GM10847 (cell line): ENCODE data around the gene PLET1.

Experiments used
- POLR2A ChIP-seq: IDR thresholded peaks from 2 replicates; pipeline ENCODE4 v1.6.1; 2011; ENCODE audit not compliant: insufficient read length; ENCODE audit errors: extremely low read depth

The PLET1 gene, protein sequence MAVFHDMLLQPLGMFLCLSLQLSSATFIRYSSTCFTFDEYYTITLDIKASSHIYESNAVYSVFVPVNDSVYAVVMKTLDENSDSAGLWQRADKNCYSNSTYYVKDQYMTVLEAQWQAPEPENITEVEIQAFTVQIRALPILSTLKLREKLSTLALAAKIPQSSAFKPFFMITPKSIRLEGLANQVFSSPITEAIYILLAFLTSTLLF

DNA sequence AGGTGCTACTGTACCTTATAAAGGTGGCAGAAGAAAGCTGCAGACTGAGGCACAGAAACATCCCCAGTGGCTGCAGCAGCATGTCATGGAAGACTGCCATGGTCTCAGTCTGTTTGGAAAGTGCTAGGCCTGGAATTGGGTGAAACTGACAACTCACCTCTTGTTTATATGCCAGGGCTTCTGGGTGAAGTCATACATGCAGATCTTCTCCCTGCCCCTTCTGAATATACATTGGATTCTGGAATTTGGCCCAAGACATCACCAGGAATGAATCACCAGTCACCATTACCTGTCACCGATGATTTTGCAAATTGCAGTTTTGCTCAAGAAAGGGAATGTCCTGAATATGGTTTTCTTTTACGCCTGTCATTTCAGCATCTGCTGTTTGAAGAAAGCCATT, at the start of gene PLET1:
TSS of gene PLET1 (minus strand) at position 371 of the 400 bp plus-strand sequence. CDS start at position 100, 271 bp downstream.
- TF ChIP-seq POLR2A = no peak

DNA sequence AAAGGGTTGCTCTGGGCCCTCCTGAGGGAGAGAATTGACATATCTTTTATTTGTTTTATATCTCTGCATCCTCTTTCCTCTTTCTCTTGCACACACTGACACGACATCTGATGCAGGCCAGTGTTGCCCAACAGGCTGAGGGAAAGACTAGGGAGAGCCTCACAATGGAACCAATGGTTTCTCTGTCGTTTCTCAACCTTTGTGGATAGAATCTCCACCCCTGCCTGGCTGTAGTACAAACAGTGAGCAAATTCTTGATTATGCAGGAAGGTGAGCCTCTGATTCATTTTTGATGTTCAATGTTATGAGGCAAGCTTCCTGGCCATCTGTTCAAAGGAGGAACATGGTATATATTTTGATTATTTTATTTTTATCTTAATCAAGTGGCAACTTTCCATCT, 49.8 kb upstream of the PLET1 start:
- no peak for TF ChIP-seq POLR2A

DNA sequence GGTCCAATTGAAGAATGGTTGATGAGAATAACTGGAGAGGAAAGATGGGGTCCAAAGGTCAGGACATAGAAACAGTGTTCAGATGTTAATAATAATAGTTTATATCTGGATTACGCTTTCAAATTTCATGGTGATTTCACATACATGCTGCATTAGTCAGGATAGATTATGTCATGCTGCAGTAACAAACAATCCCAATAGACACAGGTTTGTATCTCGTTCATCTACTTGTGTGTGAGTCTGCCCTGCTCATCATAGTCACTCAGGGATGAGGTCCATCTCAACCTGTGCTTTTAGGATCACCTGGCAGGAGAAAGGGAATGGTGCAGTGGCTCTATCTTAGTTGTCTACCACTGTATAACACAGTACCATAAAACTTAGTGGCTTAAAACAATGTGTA, 48.0 kb upstream of the PLET1 start:
- TF ChIP-seq POLR2A = no peak

DNA sequence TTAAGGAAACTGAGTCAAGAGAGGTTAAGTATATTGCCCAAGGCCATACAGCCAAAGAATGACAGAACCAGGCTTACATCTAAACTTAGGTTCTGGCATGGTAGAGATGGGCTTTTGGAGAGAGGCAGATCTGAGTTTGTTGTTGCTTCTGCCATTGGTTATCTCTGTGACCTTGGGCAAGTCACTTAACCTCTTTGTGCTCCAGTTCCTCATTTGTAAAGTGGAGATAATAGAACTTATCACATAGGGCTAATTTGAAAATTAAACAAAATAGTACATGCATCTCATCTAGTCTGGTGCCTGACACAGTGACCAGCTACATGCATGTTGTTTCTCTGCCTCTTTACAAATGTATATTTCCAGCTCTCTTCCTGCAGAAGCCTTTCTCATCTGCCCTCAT, 47.0 kb upstream of the PLET1 start:
- no peak for TF ChIP-seq POLR2A

DNA sequence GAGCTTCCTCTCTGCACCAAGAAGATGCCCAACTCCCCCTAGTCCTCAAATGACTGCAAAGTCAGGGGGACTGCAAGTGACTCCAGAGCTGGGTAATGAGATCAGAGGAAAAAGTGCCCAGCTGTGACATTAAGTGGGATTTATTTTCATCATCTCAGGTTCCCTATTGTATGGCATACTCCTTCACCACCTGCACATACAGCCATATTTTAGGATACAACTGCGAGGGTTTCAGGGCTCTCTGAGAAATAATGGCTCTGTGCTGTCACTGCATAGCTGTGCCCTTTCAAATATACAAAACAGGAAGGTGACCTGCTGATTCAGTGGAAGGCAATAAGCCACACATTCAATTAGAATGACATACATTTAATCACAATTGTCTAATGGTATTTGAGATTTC, 45.6 kb upstream of the PLET1 start:
- TF ChIP-seq POLR2A = no peak

DNA sequence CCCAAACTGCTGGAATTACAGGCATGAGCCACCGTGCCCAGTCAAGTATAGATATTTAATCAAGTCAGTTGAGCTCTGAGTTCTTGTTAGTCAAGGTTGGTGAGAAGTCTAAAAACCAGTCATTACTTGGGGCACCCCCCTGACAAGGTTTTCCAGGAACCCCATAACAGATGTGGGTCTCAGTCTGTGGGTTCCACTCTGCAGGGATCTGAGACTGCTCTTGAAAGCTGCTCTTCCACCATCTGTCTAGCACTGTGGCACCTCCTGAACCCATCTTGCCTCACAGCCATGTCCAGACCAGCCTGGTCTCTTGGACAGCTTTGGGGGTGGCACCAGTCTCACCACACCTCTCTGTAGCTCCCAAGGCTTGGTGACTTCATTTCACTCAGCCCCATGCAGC, 44.3 kb upstream of the PLET1 start:
- TF ChIP-seq POLR2A = no peak

DNA sequence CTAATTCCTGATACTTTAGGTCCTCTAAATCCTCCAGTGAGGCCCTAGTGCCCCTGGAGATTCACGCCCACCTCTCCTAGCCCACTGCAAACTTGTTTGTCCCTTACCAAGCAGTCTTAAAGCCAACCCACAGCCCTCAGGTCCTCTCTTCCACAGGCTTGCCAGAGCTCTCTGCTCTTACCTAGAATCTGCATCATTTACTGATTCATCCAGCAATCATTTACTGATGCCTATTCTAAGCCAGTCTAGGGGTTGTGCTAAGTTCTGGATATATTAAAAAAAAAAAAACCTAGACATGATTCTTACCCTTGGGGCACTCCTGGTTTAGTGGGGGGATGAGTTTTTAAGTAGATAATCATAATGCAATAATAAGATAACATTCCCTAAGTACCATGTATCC, 43.0 kb upstream of the PLET1 start:
- TF ChIP-seq POLR2A = no peak

DNA sequence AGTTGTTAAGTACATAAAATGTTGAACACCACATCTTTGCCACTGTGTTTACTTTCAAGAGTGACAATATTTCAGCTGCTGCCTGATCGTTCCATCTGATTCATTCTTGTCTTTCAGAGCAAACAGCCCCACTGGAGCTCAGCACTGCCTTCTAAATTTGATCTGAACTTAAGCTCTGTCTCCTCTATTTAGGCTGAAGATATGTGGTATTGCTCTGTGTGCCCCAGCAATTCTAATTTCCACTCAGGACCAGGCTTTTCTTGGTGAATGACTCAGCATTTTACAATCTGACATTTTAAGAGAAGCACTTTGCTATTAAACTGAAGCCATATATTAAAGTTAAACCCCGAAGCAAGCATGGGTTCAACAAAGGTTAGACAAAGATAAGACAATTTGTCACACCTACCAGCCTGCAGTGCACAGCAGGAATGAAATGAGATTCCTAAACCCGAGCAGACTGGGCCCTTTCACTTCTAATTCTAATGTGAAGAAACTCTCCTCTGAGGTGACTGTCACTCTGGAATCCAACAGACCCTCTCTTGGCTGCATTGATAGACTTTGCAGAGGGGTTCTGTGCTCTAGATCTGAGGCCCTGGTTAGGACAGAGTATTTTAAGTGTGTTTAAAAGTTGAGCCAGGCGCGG, 41.7 kb upstream of the PLET1 start:
- no peak for TF ChIP-seq POLR2A

DNA sequence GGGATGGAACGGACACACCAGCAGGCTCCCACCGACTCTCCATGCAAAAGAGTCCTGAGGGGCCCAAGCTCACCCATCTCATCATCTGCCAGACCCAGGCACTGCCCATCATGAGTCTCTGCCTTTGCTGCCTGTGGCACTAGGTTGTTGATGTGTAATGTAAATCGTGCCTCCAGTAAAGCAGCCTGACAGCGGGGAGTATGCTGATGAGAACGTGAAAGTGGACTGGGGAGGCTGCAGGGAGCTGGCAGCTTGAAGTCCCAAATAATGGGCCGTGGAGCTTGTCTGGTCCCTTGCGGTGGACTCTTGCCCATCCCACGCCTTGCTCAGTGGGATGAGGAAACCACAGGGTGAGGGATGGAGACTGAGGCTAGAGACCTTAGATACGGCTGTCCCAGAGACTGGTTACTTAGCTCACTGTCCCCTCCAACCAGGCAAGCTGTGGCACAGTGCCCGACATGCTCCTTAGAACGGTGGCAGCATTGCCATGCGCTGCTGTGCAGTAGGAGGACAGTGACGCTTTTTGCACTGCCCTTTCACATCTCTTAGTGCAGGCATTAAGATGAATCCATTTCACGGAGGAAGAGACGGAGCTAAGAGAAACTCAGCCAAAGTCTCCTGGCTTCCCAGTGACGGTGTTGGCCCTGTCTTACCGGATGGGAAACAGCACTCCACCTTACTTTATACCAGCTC, 39.6 kb upstream of the PLET1 start:
- no peak for TF ChIP-seq POLR2A

DNA sequence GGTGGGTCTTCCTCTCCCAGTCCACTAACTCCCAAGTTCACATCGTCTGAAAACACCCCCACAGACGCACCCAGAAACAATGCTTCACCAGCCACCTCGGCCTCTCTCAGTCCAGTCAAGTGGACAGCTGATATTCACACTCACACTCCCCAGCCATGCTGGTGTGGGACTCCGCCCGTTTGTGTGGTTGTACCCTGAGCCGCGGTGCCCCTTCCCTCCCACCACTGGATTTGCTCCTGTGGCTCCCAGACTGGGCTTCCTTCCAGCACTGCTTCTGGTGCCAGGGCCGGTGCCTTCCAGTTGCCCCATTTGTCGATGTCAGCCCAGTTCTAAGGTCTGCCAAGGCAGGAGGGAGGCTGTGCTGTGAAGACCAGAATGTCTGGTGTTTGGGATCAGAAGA, 37.9 kb upstream of the PLET1 start:
- TF ChIP-seq POLR2A = no peak

DNA sequence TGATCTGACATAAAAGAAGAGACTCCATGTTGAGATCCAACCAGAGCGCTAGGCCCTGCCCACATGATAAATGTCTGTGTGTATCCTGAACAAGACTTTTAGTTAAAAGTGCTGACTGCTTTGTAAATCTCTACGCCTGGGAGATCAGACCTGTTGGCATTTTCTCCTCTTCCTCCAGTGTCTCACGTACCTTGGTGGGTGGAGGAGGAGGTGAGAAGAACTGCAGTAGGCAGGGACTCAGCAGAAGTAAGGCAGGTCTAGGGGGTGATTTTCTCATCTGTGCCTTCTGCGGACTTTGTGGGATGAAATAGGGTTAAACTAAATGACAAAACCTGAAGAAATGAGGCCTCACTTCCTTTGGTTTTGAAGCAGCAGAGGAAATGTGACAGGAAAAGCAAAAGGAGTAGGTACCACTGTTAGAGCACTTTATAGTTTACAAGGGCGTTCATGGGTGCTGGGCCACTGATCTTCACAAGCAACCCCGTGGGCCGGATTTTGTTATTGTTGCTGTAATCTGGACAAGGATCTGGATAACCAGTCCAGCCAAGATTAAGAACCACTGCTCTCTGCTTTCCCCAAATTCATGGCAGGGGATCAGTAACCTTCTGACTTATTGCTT, 36.7 kb upstream of the PLET1 start:
- no peak for TF ChIP-seq POLR2A

DNA sequence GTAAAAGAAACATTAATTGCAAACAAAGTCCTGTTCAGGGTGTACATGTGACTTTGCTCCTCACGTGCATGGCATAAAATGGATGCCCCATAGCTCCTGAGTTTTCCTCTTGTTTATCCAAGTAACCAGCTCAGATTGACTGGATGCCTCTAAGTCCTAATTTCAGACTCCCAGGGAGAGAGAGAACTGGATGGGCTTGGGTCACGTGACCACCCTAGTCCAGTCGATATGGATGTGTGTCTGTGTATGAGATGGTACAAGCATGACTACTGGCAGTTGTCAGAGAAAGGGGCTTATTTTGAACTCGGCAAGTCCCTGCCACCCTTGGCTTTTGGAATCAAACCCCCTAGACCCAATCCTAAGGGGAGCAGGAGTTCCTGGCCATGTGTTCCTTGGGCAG, 35.4 kb upstream of the PLET1 start:
- no peak for TF ChIP-seq POLR2A

DNA sequence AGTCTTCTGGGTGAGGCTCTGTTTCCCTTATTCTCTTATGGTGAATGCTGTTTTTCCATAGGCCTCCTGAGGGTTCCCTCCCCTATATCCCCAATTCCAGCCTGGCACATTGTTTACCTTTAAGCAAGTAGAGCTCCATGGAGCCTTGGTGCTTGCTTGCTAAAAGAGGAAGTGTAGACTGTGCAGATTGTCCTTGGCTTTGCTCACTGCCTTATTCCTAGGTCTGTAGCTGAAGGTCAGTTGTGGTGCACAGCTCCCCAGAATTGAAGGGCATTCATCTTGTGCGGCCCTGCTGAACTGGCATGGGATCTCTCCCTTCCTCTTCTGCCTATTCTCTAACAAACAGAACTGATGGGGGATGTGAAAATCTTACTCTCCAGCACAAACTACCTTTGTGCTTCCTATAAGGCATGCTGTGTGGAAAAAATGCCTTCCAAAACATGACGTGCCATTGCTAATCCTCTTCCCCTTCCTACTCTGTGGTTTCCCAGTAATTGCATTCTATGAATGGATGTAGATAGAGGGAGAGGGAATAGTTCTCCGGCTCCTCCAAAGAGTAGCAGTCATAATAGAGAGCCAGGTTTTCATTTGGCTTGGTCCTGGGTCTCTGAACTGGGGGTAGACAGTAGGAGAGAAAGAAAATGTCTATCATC, 34.2 kb upstream of the PLET1 start:
- no peak for TF ChIP-seq POLR2A

DNA sequence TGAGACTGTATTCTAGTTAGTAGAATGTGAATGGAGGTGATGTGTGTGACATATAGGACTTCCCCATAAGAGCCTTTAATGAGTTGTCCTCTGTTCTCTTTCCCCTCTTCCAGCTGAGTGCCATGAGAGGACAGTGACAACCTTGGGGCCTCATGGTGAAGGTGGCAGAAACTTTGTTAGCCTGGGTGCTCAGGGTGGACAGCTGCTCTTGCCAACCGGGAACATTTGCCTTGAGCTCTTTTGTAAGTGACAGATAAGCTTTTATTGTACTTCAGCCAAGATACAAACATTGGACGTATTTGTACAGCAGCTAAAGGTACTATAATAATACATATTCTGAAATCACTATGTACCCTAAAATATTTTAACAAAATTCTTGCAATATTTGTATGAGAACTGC, 33.0 kb upstream of the PLET1 start:
- TF ChIP-seq POLR2A = no peak

DNA sequence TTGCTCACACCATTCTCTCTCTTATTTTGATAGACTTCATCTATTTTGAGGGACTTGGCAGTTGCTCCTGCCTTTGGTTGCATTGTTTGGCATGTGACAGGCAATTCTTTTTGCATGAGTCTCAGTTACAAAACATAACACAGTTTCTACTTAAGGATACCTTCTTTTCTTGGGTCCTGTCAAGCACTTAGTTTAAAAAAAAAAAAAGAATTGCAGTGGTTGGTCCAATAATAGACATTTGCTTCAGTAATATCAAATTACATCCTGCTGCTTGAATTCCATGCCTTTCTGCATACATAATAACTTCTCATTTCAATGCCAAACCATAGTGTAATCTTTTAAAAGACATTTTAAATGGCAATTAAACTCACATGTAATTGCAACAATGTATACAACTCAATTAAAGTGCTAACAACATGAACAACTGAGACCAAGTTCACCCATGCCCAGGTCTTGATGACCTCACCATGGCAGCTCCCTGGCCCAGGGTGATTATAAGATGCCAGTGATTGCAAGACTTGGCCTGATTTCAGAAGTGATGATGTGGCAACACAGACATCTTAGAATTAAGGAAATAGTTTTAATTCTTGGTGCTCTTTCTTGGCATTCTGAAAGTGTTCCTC, 32.2 kb upstream of the PLET1 start:
- TF ChIP-seq POLR2A = no peak

DNA sequence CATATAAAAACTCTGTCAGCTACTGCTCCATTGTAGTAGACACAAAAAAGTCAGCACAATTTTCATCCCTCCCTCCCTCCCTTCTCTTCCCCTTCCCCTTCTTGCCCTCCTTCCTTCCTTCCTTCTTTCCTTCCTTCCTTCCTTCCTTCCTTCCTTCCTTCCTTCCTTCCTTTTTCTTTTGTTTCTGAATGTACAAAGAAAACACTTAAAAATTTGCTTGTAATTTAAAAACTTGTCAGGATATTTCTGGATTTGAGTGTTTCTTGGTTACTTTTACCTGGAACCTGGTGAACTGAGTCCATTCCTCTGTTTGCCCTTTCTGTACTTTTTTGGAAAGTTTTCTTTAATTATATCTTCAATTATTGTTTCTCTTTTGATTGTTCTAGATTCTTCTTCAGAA, 31.5 kb upstream of the PLET1 start:
- TF ChIP-seq POLR2A = no peak

DNA sequence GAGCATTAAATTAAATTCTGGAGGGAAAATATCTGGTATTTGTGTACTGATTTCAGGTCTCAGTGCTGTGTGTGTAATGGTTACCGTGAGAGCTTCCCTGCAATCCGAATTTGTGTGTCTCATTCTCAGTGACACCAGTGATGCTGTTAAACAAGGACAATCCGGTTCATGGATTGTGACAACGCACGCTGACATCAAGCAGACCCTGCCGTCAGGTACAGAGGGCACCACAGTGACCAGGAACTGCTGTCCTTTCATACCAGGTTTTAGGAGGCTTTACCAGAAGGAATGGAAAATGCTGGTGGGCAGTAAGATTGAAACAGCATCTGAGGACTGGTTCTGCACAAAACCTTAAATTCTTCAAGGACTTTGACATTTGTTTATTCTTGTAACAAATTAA, 30.5 kb upstream of the PLET1 start:
- TF ChIP-seq POLR2A = no peak
